HG03457 (cell line): ENCODE results near the gene RNF224.
"Not testable (repeated sequence)": the region's sequence is repeated elsewhere in the genome, so short reads cannot be mapped to it uniquely, and the experiment has no call there.

Source experiments
- ATAC-seq: cut with Tn5 transposase; IDR thresholded peaks from one replicate; pipeline ENCODE4 v1.9.1; 2021; ENCODE audit warnings: moderate number of reproducible peaks; ENCODE audit not compliant: unreplicated experiment

Gene RNF224

GRCh38 chr9:137236936-137237421 is 9.7 kb downstream of the RNF224 start:
- ATAC-seq = no peak

GRCh38 chr9:137237759-137238726 is 10.7 kb downstream of the RNF224 start:
- ATAC-seq = no peak

GRCh38 chr9:137239541-137240200 is 12.4 kb downstream of the RNF224 start:
- ATAC-seq = not testable (repeated sequence)

- ATAC-seq = peak; percentile 14
Measured at GRCh38 chr9:137240318-137240840, 13.1 kb downstream of the RNF224 start.

- peak; percentile 58 for ATAC-seq
Measured at GRCh38 chr9:137240841-137241489, 13.7 kb downstream of the RNF224 start, which contains the start of gene TUBB4B. Gene TUBB4B (plus strand): TSS chr9:137241287. CDS start chr9:137241361, 74 bp downstream.

GRCh38 chr9:137241490-137242268 is 14.4 kb downstream of the RNF224 start:
- peak; percentile 4 for ATAC-seq

- ATAC-seq = no peak
Measured at GRCh38 chr9:137242269-137243203, 15.2 kb downstream of the RNF224 start.

- ATAC-seq = not testable (repeated sequence)
Measured at GRCh38 chr9:137243266-137243625, 15.9 kb downstream of the RNF224 start.

- no peak for ATAC-seq
Measured at GRCh38 chr9:137243626-137244485, 16.6 kb downstream of the RNF224 start.

GRCh38 chr9:137244486-137245449 is 17.5 kb downstream of the RNF224 start:
- no peak for ATAC-seq

GRCh38 chr9:137245450-137246421 is 18.4 kb downstream of the RNF224 start:
- no peak for ATAC-seq

GRCh38 chr9:137247135-137247915 is 20.0 kb downstream of the RNF224 start:
- no peak for ATAC-seq

- no peak for ATAC-seq
Measured at GRCh38 chr9:137247916-137248175, 20.5 kb downstream of the RNF224 start.

GRCh38 chr9:137250329-137251193 is 23.3 kb downstream of the RNF224 start:
- ATAC-seq = no peak

GRCh38 chr9:137251194-137251461 is 23.8 kb downstream of the RNF224 start, which contains the start of gene STPG3:
Gene STPG3 (plus strand): TSS chr9:137251286. CDS start chr9:137251287, 1 bp downstream.
- no peak for ATAC-seq
